ENCODE results near the gene GPR137. TPM values are rescaled to one million over a fixed set of nuclear protein-coding genes. Genes with fewer than 3 reads are reported as not detected.

GPR137 gene
- total RNA-seq, 1 donor, result 14.4 TPM

DNA sequence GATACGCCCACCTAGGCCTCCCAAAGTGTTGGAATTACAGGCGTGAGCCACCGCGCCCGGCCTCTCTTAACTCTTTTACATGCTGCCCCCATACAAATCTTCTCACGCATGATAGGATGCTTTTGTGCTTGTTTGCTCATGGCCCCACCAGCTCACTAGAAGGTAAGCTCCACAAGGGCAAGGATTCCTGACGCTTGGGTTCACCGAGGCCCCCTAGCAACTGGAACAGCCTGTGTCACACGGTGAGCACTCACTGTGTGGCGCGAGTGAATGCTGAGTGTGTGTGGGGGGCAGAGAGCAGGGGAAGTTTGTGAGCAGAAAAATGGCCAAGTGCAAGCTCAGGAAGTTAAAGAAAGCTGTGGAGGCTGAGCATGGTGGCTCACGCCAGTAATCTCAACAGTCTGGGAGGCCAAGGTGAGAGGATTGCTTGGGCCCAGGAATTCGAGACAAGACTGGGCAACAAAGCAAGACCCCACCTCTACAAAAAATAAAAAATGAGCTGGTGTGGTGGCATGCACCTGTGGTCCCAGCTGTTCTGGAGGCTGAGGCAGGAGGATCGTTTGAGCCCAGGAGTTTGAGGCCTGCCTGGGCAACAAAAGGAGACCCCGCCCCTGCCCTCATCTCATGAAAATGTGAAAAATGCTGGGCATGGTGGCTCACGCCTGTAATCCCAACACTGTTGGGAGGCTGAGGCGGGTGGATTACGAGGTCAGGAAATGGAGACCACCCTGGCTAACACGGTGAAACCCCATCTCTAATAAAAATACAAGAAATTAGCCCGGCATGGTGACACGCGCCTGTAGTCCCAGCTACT, 3.5 kb upstream of the GPR137 start:
- TF ChIP-seq, protein P1, sequence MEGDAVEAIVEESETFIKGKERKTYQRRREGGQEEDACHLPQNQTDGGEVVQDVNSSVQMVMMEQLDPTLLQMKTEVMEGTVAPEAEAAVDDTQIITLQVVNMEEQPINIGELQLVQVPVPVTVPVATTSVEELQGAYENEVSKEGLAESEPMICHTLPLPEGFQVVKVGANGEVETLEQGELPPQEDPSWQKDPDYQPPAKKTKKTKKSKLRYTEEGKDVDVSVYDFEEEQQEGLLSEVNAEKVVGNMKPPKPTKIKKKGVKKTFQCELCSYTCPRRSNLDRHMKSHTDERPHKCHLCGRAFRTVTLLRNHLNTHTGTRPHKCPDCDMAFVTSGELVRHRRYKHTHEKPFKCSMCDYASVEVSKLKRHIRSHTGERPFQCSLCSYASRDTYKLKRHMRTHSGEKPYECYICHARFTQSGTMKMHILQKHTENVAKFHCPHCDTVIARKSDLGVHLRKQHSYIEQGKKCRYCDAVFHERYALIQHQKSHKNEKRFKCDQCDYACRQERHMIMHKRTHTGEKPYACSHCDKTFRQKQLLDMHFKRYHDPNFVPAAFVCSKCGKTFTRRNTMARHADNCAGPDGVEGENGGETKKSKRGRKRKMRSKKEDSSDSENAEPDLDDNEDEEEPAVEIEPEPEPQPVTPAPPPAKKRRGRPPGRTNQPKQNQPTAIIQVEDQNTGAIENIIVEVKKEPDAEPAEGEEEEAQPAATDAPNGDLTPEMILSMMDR (IDR thresholded peaks at IDR 0.05; ENCODE audit: insufficient read depth, low read length), result no peak
- no peak overlapping the region for H3K4me3 ChIP-seq (ENCODE audit: low read depth, low read length)
- no peak for DNase-seq (ENCODE audit: low read depth)

DNA sequence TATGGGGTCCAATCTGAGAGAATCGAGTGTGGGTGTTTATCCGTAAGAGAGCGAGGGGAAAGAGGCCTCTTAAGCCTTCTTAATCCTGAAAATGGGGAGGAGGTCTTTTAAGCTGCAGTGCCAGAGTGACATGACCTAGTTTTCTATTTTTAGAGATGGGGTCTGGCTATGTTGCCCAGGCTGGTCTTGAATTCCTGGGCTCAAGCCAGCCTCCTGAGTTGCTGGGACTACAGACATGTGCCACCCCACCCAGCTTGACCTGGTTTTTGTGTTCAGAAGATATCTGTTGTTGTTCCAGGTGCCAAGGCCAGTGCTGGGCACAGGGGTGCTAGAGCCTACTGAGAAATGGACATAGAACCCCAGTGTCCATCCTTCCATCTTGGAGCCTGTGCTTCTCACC, 2.6 kb upstream of the GPR137 start:
- TF ChIP-seq, protein P1 (IDR thresholded peaks at IDR 0.05; ENCODE audit: insufficient read depth, low read length), result no peak
- no peak for DNase-seq (ENCODE audit: low read depth)
- peak overlapping the region; percentile 87 for H3K4me3 ChIP-seq (ENCODE audit: low read depth, low read length)

DNA sequence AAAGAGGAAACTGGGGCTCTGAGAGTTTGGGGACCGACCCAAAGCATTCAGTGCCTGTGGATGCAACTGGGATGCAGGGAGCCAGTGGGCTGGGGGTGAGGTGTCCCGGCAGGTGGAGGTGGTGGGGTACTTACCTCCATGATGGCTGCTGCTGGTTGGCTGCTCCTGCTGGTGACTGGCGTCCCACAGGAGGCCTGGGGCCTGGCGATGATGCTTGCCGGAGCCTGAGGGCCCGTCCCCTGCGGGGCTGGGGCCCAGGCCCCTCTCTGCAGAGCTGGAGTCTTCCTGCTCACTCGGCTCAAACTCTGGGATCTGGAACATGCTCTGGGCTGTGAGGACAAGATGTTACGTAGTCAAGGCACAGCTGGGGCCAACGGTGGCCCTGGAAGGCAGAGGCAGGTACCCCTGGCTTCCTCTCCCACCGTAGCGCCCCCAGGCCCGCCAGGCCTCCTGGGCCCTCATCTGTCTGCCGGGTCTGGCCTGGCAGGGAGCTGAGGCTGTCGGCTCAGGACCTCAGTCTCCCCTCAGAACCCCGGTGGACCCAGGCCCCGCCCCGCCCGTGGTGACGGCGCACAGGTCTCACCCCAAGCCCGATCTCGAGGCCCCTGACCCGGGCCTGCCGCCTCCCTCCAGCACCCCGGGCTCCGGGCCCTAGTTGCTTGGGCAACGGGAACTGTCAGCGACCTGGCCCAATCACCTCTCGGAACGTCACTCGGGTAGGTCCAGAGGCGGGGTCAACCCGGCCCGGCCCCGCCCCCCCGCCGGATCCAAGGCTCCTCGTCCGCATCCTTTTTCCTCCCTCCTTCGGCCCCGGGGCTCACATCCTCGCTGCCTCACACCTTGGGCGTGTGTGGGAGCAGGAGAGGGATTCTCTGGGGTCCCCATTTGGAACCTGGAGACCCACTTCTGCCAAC, 1.3 kb upstream of the GPR137 start, which contains the start of gene BAD:
BAD (minus strand) TSS at position 618 of the 914 bp plus-strand sequence; CDS start at position 321, 297 bp downstream.
- TF ChIP-seq, protein P1 (IDR thresholded peaks at IDR 0.05; ENCODE audit: insufficient read depth, low read length), result no peak
- peak; percentile 90 for DNase-seq (ENCODE audit: low read depth)
- H3K4me3 ChIP-seq (ENCODE audit: low read depth, low read length), result peak within 1 kb of the TSS; percentile 87

DNA sequence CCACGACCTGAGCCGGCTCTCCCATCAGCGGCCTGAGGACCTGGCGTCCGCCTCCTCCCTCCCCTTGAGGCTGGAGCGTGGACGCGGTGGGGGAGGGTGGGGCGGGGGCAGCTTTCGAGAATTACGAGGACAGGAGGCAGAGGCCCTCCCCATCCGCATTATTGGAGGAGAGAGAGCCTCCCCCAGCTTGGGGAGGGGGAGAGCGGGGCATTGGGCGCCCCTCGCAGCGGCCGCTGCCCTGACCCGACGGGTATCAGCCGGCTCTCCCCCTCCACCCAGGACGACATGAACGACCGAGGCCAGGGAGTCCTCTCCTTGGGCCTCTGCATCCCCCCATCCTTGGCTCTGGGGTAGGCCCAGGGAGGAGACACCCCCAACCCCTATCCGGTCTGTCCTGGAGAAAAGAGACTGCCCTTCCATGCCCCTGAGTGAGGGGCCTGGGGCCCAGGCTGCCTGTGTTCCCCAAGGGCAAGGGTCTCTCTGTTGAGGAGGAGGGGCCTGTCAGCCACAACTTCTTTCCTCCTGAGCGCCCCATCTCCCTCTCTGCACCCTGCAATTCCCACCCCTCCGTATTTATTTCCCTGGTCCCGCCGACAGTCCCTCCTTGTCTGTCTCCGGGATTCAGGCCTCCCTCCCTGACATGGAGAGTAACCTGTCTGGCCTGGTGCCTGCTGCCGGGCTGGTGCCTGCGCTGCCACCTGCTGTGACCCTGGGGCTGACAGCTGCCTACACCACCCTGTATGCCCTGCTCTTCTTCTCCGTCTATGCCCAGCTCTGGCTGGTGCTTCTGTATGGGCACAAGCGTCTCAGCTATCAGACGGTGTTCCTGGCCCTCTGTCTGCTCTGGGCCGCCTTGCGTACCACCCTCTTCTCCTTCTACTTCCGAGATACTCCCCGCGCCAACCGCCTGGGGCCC, 495 bp downstream of the GPR137 start:
- TF ChIP-seq, protein P1 (IDR thresholded peaks at IDR 0.05; ENCODE audit: insufficient read depth, low read length), result no peak
- no peak for DNase-seq (ENCODE audit: low read depth)
- peak overlapping the region; percentile 87 for H3K4me3 ChIP-seq (ENCODE audit: low read depth, low read length)

DNA sequence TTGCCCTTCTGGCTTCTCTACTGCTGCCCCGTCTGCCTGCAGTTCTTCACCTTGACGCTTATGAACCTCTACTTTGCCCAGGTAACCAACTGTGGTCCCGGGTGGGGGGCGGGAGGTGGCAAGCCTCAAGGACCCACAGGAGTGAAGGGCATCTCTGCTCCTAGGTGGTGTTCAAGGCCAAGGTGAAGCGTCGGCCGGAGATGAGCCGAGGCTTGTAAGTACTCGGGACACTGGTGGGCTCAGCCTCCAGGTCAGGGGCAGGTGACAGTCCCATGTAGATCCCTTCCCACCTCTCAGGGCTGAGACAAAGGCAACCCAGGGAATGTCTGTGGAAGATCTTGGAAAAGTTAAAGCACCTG, 1.1 kb downstream of the GPR137 start:
- no peak overlapping the region for H3K4me3 ChIP-seq (ENCODE audit: low read depth, low read length)
- DNase-seq (ENCODE audit: low read depth), result no peak
- TF ChIP-seq, protein P1 (IDR thresholded peaks at IDR 0.05; ENCODE audit: insufficient read depth, low read length), result no peak
